H1 (cell line): ENCODE measurements around the gene COTL1. TPM values are rescaled to one million over a fixed set of nuclear protein-coding genes. Genes with fewer than 3 reads are reported as not detected.

Source experiments
- KDM1A ChIP-seq: fragments of 200-600, 300-600 bp; sonication (generic); IDR thresholded peaks from 2 replicates; pipeline ENCODE4 v1.7.1; 2016; ENCODE audit warnings: mild to moderate bottlenecking, low read length, borderline replicate concordance
- polyA plus RNA-seq, 7 experiments: library from polyadenylated mRNA; depleted of rRNA in 3 of 7; stranded (reverse) in 5 of 7; unstranded in 2 of 7; fragments of >200 nt in 5 of 7; fragments of 200-250 nt in 2 of 7; gene quantifications; 1 replicate in 5 of 7; 2 replicates in 1 of 7; 4 replicates in 1 of 7; pipeline versions ENCODE4 v1.2.1 to v1.2.3, GENCODE V29; 2011 to 2013; ENCODE audit warnings: missing spikeins in 2 of 7, mixed read lengths in 2 of 7
- total RNA-seq: library from RNA; stranded (reverse); fragmentation: NEBNext Ultra II Directional; extraction: Animal tissue kit (Norgen Biotek cat#: 25700); gene quantifications from 2 replicates; pipeline ENCODE4 v1.2.1, GENCODE V29; 2021

The COTL1 gene
- total and polyA plus RNA-seq, 2 of the 8 experiments (the other 6 are each of a cell fraction or from before 2014, with no cell fraction given), result 59.2 to 183 TPM

DNA sequence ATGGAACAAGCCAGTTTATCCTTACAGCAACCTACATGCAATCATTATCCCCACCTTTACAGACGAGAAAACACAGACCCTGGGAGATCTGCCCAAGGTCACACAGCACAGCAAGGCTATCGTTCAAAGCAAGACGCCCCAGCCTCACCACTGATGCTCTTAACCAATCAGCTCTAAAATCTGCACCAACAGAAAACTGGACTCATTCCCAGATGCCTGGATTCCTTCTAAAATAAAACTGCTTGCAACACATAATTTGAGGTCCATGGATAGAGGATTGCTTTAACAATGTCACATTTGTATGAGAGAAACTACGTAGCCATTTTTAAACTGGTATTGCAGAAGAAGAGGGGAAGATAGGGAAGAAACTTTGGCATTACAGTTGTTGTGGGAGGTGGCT lies 6.8 kb downstream of the COTL1 start (continued):
- TF ChIP-seq KDM1A, result no peak
